HG02885 (cell line): ENCODE results near the gene UBR4.
A peak's percentile ranks its signal among the peaks of the same experiment; 100 is the strongest.
"Not testable (repeated sequence)": the region's sequence is repeated elsewhere in the genome, so short reads cannot be mapped to it uniquely, and the experiment has no call there.

Experiments
- ATAC-seq: cut with Tn5 transposase; IDR thresholded peaks from one replicate; pipeline ENCODE4 v1.9.1; 2021; ENCODE audit warnings: mild to moderate bottlenecking; ENCODE audit not compliant: unreplicated experiment, poor library complexity

Gene UBR4

GRCh38 chr1:19196331-19196730 lies 13.7 kb downstream of the UBR4 start:
- no peak for ATAC-seq

- no peak for ATAC-seq
These were observed 17.1 kb downstream of the UBR4 start for GRCh38 chr1:19193004-19193403.

GRCh38 chr1:19191811-19192210 lies 18.3 kb downstream of the UBR4 start:
- ATAC-seq = no peak

GRCh38 chr1:19190468-19190867 lies 19.6 kb downstream of the UBR4 start:
- no peak for ATAC-seq

- ATAC-seq = no peak
These were observed 20.8 kb downstream of the UBR4 start for GRCh38 chr1:19189270-19189669.

- no peak for ATAC-seq
These were observed 22.2 kb downstream of the UBR4 start for GRCh38 chr1:19187852-19188251.

GRCh38 chr1:19186001-19186400 lies 24.1 kb downstream of the UBR4 start:
- no peak for ATAC-seq

- no peak for ATAC-seq
These were observed 27.8 kb downstream of the UBR4 start for GRCh38 chr1:19182223-19182622.

GRCh38 chr1:19180265-19180657 lies 29.8 kb downstream of the UBR4 start:
- ATAC-seq = not testable (repeated sequence)

- no peak for ATAC-seq
These were observed 30.3 kb downstream of the UBR4 start for GRCh38 chr1:19179597-19180264.

GRCh38 chr1:19178734-19179398 lies 31.2 kb downstream of the UBR4 start:
- no peak for ATAC-seq

- no peak for ATAC-seq
These were observed 32.3 kb downstream of the UBR4 start for GRCh38 chr1:19177811-19178210.

GRCh38 chr1:19169642-19170041 lies 40.4 kb downstream of the UBR4 start:
- peak; percentile 57 for ATAC-seq

GRCh38 chr1:19167140-19167539 lies 42.9 kb downstream of the UBR4 start:
- ATAC-seq = no peak

- ATAC-seq = no peak
These were observed 44.0 kb downstream of the UBR4 start for GRCh38 chr1:19166066-19166465.

- no peak for ATAC-seq
These were observed 44.6 kb downstream of the UBR4 start for GRCh38 chr1:19165501-19165900.

- no peak for ATAC-seq
These were observed 45.6 kb downstream of the UBR4 start for GRCh38 chr1:19164274-19165015.

GRCh38 chr1:19163261-19163660 lies 46.8 kb downstream of the UBR4 start:
- no peak for ATAC-seq

- ATAC-seq = no peak
These were observed 49.2 kb downstream of the UBR4 start for GRCh38 chr1:19160831-19161230.

- ATAC-seq = no peak
These were observed 52.4 kb downstream of the UBR4 start for GRCh38 chr1:19157653-19158052.

GRCh38 chr1:19156676-19157075 lies 53.4 kb downstream of the UBR4 start:
- no peak for ATAC-seq
